Measurements from ENCODE around the gene RAC3.

The RAC3 gene

GRCh38 chr17:82017612-82018151, 13.8 kb upstream of the RAC3 start:
- no peak overlapping the region for H3K4me3 ChIP-seq (ENCODE audit: low read depth, low read length)
- TF ChIP-seq CTCF (IDR thresholded peaks at IDR 0.05; ENCODE audit: borderline replicate concordance, insufficient read depth, low read depth, low read length) = no peak

GRCh38 chr17:82018152-82018988, 13.1 kb upstream of the RAC3 start:
- TF ChIP-seq CTCF (IDR thresholded peaks at IDR 0.05; ENCODE audit: borderline replicate concordance, insufficient read depth, low read depth, low read length) = no peak
- no peak overlapping the region for H3K4me3 ChIP-seq (ENCODE audit: low read depth, low read length)

GRCh38 chr17:82018989-82019689, 12.3 kb upstream of the RAC3 start:
- TF ChIP-seq CTCF (IDR thresholded peaks at IDR 0.05; ENCODE audit: borderline replicate concordance, insufficient read depth, low read depth, low read length) = no peak
- no peak overlapping the region for H3K4me3 ChIP-seq (ENCODE audit: low read depth, low read length)

DNA sequence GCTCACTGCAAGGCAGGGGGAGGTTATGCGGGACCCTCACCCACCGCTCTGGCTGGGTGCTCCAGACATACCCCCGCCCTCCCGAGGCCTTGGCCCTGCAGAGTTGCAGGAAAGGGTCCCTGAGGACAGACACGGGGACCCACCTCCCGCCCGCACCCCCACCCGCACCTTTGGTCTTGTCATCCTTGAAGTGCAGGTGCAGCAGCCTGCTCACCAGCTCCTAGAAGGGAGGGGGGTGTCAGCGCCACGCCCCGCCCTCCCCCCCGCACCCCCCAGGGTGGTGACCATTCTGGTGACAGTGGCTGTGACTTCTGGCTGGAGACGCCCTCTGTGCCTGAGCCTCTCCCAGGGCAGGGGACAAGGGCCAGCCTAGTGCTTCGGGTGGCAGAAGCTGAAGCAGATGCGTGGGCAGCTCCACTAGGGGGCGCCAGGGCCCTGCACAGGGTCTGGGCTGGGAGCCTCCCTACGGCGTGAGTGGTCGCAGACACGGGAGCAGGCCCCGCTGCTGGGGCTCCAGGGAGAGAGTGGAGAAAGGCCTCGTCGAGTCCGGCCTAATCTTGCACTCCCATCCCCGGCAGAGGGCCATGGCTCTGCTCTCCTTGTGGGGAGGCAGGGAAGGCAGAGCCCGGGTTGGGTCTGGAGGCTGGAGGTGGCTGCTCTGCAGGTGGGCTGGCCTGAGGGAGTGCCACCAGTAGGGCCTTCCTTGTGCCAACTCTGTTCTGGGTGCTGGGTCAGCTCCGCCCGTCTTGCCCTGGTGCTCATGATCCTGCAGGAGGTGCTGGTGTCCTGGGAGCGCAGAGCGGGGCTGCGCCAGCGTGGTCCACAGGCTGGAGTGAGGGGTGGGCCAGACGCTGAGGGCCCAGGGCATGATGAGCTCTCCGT, 11.5 kb upstream of the RAC3 start:
- TF ChIP-seq CTCF (IDR thresholded peaks at IDR 0.05; ENCODE audit: borderline replicate concordance, insufficient read depth, low read depth, low read length) = peak; percentile 97

DNA sequence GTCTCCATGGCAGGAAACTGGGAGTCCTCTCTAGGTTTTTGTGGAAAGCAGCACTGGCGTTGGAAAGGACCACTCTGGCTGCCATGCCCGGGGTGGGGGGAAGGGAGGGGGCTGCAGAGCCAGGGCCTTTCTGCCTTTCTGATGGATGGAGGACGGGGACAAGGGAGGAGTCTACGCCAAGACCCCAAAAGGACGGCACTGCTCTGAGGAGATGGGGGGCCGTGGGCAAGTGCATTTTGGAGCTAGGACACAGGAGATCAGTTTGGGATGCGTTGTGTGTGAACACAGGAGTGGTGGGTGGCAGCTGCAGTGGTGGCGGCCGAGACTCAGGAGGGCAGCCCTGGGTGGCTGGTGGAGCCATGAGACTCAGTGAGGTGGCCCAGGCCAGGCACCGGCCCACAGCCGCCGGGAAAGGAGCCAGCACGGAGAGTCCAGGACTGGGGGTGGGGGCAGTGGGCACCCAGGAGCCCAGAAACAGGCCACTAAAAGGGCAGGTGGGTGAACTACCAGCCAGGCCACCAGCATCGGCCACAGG, 10.8 kb upstream of the RAC3 start:
- no peak overlapping the region for H3K4me3 ChIP-seq (ENCODE audit: low read depth, low read length)
- no peak for TF ChIP-seq CTCF (IDR thresholded peaks at IDR 0.05; ENCODE audit: borderline replicate concordance, insufficient read depth, low read depth, low read length)

More for the DNA sequence above, 11.5 kb upstream of the RAC3 start:
- H3K4me3 ChIP-seq (ENCODE audit: low read depth, low read length) = no peak overlapping the region

DNA sequence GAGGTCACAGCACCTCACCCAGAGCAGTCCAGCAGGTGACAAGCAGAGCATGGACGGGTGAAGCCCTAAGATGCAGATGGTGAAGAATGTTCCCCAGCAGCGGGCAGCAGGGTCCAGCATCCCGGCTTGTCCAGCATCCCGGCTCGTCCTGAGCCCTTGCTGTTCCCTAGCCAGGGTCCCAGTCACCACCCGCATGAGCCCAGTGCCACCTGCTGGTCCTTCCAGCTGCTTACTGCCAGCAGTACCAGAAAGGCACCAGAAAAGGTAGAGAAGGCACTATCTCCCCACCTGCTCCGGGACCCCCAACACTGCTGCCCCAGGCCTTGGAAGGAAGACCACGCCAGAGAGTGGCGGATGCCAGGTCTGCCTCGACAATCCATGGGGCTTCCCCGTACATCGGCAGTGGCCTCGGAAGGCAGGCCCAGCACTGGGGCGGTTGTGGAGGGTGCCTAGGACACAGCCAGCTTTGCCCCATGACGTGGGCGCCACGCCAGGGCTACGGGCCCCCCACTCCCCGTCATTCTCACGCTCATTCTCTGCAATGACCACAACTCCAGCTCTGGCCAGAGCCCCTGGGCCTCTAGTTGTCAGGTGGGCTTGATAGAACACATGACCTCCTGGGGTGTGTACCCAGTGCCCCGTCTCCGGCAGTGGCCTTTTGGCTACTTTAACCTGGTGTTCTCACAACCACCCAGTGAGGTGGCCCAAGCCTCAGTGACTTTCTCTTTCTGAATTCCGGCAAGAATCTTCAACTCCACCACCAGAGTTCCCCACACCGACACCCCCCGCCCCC, 10.2 kb upstream of the RAC3 start:
- peak; percentile 68 for TF ChIP-seq CTCF (IDR thresholded peaks at IDR 0.05; ENCODE audit: borderline replicate concordance, insufficient read depth, low read depth, low read length)
- H3K4me3 ChIP-seq (ENCODE audit: low read depth, low read length) = peak overlapping the region; percentile 84

Data from GM12875 (cell line).